Cortex of kidney (tissue), 1 donor: ENCODE measurements around the gene TNP2.

ENCODE experiments used
- DNase-seq: peaks from one replicate; lab custom pipeline; 2025; lab: John Stamatoyannopoulos, UW

TNP2 gene

GRCh38 chr16:11268921-11269375 is at the start of gene TNP2:
TNP2 (minus strand) TSS chr16:11269325; CDS start chr16:11269262, 63 bp downstream.
- DNase-seq = no peak

GRCh38 chr16:11318817-11319216 is 49.7 kb upstream of the TNP2 start:
- no peak for DNase-seq

- DNase-seq = no peak
Measured at GRCh38 chr16:11316331-11317015, 47.3 kb upstream of the TNP2 start.

- DNase-seq = no peak
Measured at GRCh38 chr16:11315510-11315909, 46.4 kb upstream of the TNP2 start.

GRCh38 chr16:11314309-11314894 is 45.3 kb upstream of the TNP2 start:
- no peak for DNase-seq

- DNase-seq = no peak
Measured at GRCh38 chr16:11313493-11314308, 44.6 kb upstream of the TNP2 start.

- DNase-seq = no peak
Measured at GRCh38 chr16:11312718-11313492, 43.8 kb upstream of the TNP2 start.

GRCh38 chr16:11310997-11311561 is 42.0 kb upstream of the TNP2 start:
- no peak for DNase-seq

- no peak for DNase-seq
Measured at GRCh38 chr16:11310634-11310977, 41.5 kb upstream of the TNP2 start.

GRCh38 chr16:11309895-11310633 is 40.9 kb upstream of the TNP2 start:
- no peak for DNase-seq

GRCh38 chr16:11308493-11309283 is 39.6 kb upstream of the TNP2 start:
- DNase-seq = no peak

GRCh38 chr16:11307639-11308492 is 38.7 kb upstream of the TNP2 start:
- no peak for DNase-seq

- DNase-seq = no peak
Measured at GRCh38 chr16:11306997-11307638, 38.0 kb upstream of the TNP2 start.

GRCh38 chr16:11306381-11306780 is 37.3 kb upstream of the TNP2 start:
- DNase-seq = no peak

GRCh38 chr16:11303405-11304138 is 34.4 kb upstream of the TNP2 start:
- no peak for DNase-seq

- no peak for DNase-seq
Measured at GRCh38 chr16:11302977-11303376, 33.9 kb upstream of the TNP2 start.

- DNase-seq = no peak
Measured at GRCh38 chr16:11301645-11302501, 32.7 kb upstream of the TNP2 start.
